Erythroblast (primary cell): ENCODE measurements around the gene ERGIC1.

ENCODE experiments used
- GATA1 ChIP-seq: IDR thresholded peaks from 2 replicates; pipeline ENCODE4 v1.6.1; 2011; ENCODE audit warnings: low read depth, mild to moderate bottlenecking, control low read depth, low read length, moderate library complexity
- POLR2A ChIP-seq: IDR thresholded peaks from 2 replicates; pipeline ENCODE4 v1.6.1; 2011; ENCODE audit warnings: mild to moderate bottlenecking, low read length

DNA sequence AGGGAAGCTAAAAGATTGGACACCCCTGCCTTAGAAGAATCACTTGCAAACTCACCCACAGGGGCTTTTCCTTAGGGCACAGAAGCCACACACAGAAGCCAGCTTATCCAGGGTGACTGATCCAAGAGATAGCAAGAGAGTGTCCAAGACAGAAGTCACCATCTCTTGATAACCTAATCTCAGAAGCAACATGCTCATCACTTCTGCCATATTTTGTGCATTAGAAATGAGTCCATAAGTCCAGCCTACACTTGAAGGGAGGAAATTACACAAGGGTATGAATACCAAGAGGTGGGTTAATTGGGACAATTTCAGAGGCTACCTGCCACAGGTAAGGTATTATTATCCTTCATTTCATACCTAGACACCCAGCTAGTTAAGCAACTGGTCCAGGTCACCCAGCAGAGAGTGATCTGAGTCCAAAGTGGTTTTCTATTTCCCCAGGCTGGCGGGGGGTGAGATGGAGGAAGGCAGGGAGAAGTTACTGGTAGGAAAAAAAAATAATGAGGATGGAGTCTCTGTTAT lies 3.7 kb upstream of the ERGIC1 start:
- TF ChIP-seq POLR2A (no peak), GATA1 (no peak)
